ENCODE data around the gene CILP. TPM values are rescaled to one million over a fixed set of nuclear protein-coding genes. Genes with fewer than 3 reads are reported as not detected.

Gene CILP
- total and polyA plus RNA-seq, 2 of the 13 experiments (the other 11 are each of a cell fraction or from before 2014, with no cell fraction given) = 0.03 TPM; not detected in 1

- TF ChIP-seq, protein P1, sequence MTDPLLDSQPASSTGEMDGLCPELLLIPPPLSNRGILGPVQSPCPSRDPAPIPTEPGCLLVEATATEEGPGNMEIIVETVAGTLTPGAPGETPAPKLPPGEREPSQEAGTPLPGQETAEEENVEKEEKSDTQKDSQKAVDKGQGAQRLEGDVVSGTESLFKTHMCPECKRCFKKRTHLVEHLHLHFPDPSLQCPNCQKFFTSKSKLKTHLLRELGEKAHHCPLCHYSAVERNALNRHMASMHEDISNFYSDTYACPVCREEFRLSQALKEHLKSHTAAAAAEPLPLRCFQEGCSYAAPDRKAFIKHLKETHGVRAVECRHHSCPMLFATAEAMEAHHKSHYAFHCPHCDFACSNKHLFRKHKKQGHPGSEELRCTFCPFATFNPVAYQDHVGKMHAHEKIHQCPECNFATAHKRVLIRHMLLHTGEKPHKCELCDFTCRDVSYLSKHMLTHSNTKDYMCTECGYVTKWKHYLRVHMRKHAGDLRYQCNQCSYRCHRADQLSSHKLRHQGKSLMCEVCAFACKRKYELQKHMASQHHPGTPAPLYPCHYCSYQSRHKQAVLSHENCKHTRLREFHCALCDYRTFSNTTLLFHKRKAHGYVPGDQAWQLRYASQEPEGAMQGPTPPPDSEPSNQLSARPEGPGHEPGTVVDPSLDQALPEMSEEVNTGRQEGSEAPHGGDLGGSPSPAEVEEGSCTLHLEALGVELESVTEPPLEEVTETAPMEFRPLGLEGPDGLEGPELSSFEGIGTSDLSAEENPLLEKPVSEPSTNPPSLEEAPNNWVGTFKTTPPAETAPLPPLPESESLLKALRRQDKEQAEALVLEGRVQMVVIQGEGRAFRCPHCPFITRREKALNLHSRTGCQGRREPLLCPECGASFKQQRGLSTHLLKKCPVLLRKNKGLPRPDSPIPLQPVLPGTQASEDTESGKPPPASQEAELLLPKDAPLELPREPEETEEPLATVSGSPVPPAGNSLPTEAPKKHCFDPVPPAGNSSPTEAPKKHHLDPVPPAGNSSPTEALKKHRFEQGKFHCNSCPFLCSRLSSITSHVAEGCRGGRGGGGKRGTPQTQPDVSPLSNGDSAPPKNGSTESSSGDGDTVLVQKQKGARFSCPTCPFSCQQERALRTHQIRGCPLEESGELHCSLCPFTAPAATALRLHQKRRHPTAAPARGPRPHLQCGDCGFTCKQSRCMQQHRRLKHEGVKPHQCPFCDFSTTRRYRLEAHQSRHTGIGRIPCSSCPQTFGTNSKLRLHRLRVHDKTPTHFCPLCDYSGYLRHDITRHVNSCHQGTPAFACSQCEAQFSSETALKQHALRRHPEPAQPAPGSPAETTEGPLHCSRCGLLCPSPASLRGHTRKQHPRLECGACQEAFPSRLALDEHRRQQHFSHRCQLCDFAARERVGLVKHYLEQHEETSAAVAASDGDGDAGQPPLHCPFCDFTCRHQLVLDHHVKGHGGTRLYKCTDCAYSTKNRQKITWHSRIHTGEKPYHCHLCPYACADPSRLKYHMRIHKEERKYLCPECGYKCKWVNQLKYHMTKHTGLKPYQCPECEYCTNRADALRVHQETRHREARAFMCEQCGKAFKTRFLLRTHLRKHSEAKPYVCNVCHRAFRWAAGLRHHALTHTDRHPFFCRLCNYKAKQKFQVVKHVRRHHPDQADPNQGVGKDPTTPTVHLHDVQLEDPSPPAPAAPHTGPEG (CRISPR knock-in tag; IDR thresholded peaks at IDR 0.05) = no peak
- TF ChIP-seq PBX2 (CRISPR knock-in tag; IDR thresholded peaks at IDR 0.05) (no peak), ZNF253 (CRISPR knock-in tag; IDR thresholded peaks at IDR 0.05; ENCODE audit: borderline replicate concordance) (no peak), IRF2 (CRISPR knock-in tag; IDR thresholded peaks at IDR 0.05) (no peak), PPARG (CRISPR knock-in tag; conservative IDR thresholded peaks at IDR 0.05) (no peak), SMARCC2 (IDR thresholded peaks at IDR 0.05) (no peak), ZNF383 (CRISPR knock-in tag; IDR thresholded peaks at IDR 0.05; ENCODE audit: borderline replicate concordance) (no peak), ZSCAN12 (CRISPR knock-in tag; IDR thresholded peaks at IDR 0.05) (no peak)
Observed at GRCh38 chr15:65174509-65174908, 36.8 kb downstream of the CILP start (continued).
